Activated B cell treated with CpG ODN at 0.5 μM for 24 hours (primary cell): Measurements from ENCODE around the gene LRCH1. TPM values are rescaled to one million over a fixed set of nuclear protein-coding genes. Genes with fewer than 3 reads are reported as not detected.

Source experiments
- ATAC-seq: fragments of 200-7000 bp; cut with Tn5 transposase; one replicate; pipeline ENCODE4 v1.10.0; 2021; ENCODE audit warnings: low read depth, mild to moderate bottlenecking, moderate library complexity
- CTCF ChIA-PET: fragments of 350-600 bp; sonication (Branson Sonifier 250); formaldehyde crosslinking; loops from one replicate; lab custom pipeline; 2021; ENCODE audit warnings: antibody characterized with exemption; lab: Charles Lee
- POLR2A ChIA-PET: fragments of 350-600 bp; sonication (Branson Sonifier 250); formaldehyde crosslinking; loops from one replicate; lab custom pipeline; 2021; ENCODE audit warnings: antibody characterized with exemption; lab: Charles Lee
- DNase-seq: peaks from one replicate; pipeline ENCODE4 v3.0.0; 2022
- H3K27ac Mint-ChIP-seq: one replicate; pipeline ENCODE4 v1.8.0; 2020; ENCODE audit warnings: mixed read lengths
- H3K27me3 Mint-ChIP-seq: one replicate; pipeline ENCODE4 v1.8.0; 2021; ENCODE audit warnings: mixed read lengths
- H3K36me3 Mint-ChIP-seq: one replicate; pipeline ENCODE4 v1.8.0; 2021; ENCODE audit warnings: low read depth, mixed read lengths
- H3K4me1 Mint-ChIP-seq: one replicate; pipeline ENCODE4 v1.8.0; 2021; ENCODE audit warnings: mixed read lengths
- H3K4me3 Mint-ChIP-seq: one replicate; pipeline ENCODE4 v1.8.0; 2020; ENCODE audit warnings: mild to moderate bottlenecking, mixed read lengths
- H3K9me3 Mint-ChIP-seq: one replicate; pipeline ENCODE4 v1.8.0; 2020; ENCODE audit warnings: mixed read lengths
- intact Hi-C: fragments of 100-400 bp; cut with micrococcal nuclease; formaldehyde crosslinking; loops from one replicate; pipeline ENCODE4 v1.15.1; 2024
- total RNA-seq: library from RNA; stranded (reverse); gene quantifications from 2 replicates; pipeline ENCODE4 v1.2.3, GENCODE V29; 2022
- TF ChIP-seq, protein P1 (sequence below): fragments of 200-600 bp; IDR thresholded peaks from one replicate; pipeline ENCODE4 v1.8.0; 2022; ENCODE audit warnings: antibody characterized with exemption, mild to moderate bottlenecking

The LRCH1 gene
- total RNA-seq, 1 donor from 2014 or later = 46.3 TPM

DNA sequence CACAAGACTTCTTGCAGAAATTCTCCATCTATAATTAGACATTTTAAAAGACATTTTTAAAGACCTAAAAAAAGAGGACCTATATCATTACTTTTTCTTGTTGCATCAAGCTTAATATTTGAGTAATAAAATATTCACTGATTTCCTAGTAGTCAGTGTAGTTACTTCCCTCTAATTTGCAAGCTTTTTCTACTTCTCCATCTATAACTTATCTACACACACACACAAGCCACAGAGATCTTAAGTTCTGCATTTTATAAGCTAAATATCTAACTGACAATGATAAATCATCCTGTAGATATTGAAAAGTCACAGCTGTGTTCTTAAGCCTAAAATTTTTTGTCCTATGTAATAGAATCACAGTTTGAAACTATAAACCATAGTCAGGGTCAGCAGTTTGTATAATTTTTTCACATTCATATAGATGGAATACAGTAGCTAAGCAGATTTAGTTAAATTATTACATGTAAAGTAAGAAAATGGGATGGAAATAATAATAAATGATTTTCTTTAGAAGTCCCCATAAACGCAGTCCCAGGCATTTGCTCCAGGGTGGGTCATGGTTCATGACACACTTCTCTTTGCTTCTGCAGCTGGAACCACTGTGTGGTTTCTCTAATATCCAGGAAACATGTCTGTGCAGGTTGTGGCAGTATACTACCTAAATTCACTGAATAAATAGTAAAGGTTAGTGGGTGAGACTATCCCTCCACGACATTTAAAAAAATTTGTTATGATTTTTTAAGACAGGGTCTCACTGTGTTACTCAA lies 183.8 kb downstream of the LRCH1 start:
- ChIA-PET POLR2A (interaction anchor here (0.6 kb wide), 1 partner anchor 339 kb away, joined by 4 read pairs; no protein-coding TSS in a partner anchor), CTCF (interaction anchor here (0.6 to 1.4 kb wide), 2 partner anchors 28 to 185 kb away, joined by 3 to 5 read pairs; no protein-coding TSS in a partner anchor)
- DNase-seq = no peak
- Mint-ChIP-seq H3K9me3 (no peaks in the 10 kb centered on the region), H3K36me3 (peaks cover 76% of the 10 kb centered on the region), H3K4me3 (no peak overlapping the region), H3K27ac (no peak overlapping the region), H3K4me1 (peaks cover 2% of the 10 kb centered on the region), H3K27me3 (no peaks in the 10 kb centered on the region)
- no peak for ATAC-seq
- intact Hi-C loops = no loop called here
- TF ChIP-seq, protein P1, sequence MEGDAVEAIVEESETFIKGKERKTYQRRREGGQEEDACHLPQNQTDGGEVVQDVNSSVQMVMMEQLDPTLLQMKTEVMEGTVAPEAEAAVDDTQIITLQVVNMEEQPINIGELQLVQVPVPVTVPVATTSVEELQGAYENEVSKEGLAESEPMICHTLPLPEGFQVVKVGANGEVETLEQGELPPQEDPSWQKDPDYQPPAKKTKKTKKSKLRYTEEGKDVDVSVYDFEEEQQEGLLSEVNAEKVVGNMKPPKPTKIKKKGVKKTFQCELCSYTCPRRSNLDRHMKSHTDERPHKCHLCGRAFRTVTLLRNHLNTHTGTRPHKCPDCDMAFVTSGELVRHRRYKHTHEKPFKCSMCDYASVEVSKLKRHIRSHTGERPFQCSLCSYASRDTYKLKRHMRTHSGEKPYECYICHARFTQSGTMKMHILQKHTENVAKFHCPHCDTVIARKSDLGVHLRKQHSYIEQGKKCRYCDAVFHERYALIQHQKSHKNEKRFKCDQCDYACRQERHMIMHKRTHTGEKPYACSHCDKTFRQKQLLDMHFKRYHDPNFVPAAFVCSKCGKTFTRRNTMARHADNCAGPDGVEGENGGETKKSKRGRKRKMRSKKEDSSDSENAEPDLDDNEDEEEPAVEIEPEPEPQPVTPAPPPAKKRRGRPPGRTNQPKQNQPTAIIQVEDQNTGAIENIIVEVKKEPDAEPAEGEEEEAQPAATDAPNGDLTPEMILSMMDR = no peak

DNA sequence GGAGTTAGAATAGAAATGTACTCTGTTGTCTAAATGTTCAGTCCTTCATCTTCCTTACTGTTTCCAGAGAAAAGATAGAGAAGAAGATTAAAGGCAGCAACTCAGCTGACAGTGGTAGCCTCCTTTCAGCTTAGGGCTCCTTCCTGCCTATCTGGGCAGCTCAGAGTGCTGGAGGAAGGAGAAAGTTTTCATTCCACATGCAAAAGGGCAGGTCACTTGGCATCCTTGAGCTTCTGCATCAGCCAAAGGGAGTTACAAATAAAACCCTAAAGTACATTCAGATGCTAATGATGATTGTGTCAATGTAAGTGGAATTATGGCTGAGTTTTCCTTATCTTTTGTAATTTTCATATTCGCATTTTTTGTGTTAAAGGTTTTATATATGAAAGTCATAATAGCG lies 185.1 kb downstream of the LRCH1 start:
- H3K27ac Mint-ChIP-seq = no peak overlapping the region
- CTCF ChIA-PET = no interaction called here
- no peaks in the 10 kb centered on the region for H3K27me3 Mint-ChIP-seq
- intact Hi-C loops = no loop called here
- POLR2A ChIA-PET = no interaction called here
- no peak for ATAC-seq
- TF ChIP-seq, protein P1 = no peak
- no peak overlapping the region for H3K4me3 Mint-ChIP-seq
- H3K9me3 Mint-ChIP-seq = no peaks in the 10 kb centered on the region
- DNase-seq = no peak
- peaks cover 2% of the 10 kb centered on the region for H3K4me1 Mint-ChIP-seq
- peaks cover 71% of the 10 kb centered on the region for H3K36me3 Mint-ChIP-seq

DNA sequence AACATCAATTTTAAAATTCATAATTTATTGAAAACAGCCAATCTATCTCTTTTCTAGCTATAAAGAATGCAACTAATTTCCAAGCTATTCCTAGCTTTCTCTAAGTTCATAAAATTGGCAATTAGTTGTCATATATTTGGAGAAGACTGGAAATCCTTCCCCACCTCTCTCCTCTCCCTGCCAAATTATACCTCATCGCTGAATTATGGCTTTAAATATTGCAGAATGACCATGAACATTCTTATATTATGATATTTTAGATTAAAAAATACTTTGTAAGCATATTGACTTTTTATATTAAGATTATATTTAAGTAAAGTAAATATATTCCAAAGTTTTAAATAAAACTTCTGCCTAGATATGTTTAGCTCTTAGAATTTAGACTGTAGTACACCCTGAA lies 185.8 kb downstream of the LRCH1 start:
- DNase-seq = no peak
- no peak for ATAC-seq
- H3K27ac Mint-ChIP-seq = no peak overlapping the region
- H3K4me1 Mint-ChIP-seq = peaks cover 2% of the 10 kb centered on the region
- H3K9me3 Mint-ChIP-seq = no peaks in the 10 kb centered on the region
- no peaks in the 10 kb centered on the region for H3K27me3 Mint-ChIP-seq
- POLR2A ChIA-PET = no interaction called here
- CTCF ChIA-PET = no interaction called here
- H3K4me3 Mint-ChIP-seq = no peak overlapping the region
- intact Hi-C loops = no loop called here
- H3K36me3 Mint-ChIP-seq = peaks cover 74% of the 10 kb centered on the region
- TF ChIP-seq, protein P1 = no peak

DNA sequence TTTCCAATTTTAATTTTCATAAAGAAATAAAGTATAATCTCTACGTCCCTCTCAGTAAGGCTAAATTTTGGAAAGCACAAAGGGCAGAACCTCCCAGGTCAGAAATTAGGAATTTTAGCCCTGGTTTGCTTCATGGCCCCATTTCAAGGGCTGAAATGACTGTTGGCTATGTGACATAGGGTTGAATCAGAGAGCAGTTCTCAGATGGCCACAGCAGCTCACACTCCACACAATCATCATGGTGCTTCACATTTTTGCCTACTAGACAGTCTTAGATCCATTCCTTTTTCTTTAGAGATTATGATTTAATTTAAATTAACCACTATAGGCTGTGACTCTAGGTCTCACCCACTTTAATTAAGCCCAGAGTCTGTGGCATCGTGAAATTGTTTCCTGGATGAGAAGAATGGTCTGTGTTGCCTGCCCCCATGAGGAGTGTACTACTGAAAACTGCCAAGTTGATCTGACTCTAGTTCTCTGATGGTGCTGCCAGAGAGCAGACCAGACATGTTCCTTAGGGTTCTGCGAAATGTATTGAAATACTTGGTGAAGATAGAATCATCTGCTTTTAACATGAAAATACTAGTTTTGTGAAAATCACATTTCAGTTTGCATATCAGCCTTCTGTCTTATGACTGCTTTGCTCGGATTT lies 186.6 kb downstream of the LRCH1 start:
- Mint-ChIP-seq H3K27ac (no peak overlapping the region), H3K4me1 (peaks cover 2% of the 10 kb centered on the region), H3K36me3 (peaks cover 78% of the 10 kb centered on the region), H3K4me3 (no peak overlapping the region), H3K9me3 (no peaks in the 10 kb centered on the region), H3K27me3 (no peaks in the 10 kb centered on the region)
- intact Hi-C loops = no loop called here
- ATAC-seq = no peak
- no peak for DNase-seq
- POLR2A ChIA-PET = no interaction called here
- TF ChIP-seq, protein P1 = no peak
- CTCF ChIA-PET = no interaction called here

DNA sequence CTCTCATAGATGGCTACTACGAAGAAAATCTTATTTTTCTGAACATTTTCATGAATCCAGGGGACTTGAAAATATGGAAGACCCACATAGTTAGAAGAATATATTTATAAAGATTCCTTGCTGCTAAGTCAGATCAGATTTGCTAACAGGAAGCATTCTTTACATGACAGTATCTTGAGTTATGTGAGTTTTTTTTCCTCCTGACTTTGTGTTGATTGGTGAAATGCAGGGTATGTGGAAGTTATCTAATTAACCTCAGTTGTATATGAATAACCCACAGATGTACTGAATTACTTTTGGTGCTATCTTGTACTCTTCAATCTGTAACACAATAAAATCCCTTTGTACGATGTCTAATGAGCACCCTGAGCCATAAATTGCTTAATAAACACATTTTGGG lies 190.2 kb downstream of the LRCH1 start:
- Mint-ChIP-seq H3K27me3 (no peaks in the 10 kb centered on the region), H3K27ac (no peak overlapping the region), H3K4me1 (no peaks in the 10 kb centered on the region), H3K9me3 (no peaks in the 10 kb centered on the region), H3K4me3 (no peak overlapping the region), H3K36me3 (peaks cover 75% of the 10 kb centered on the region)
- TF ChIP-seq, protein P1 = no peak
- ChIA-PET CTCF (no interaction called here), POLR2A (no interaction called here)
- DNase-seq (no peak), ATAC-seq (no peak)
- intact Hi-C loops = no loop called here
